Breast epithelium (tissue), 4 donors: ENCODE results near the gene PPEF1. TPM values are rescaled to one million over a fixed set of nuclear protein-coding genes. Genes with fewer than 3 reads are reported as not detected.
"Not testable (repeated sequence)": the region's sequence is repeated elsewhere in the genome, so short reads cannot be mapped to it uniquely, and the experiment has no call there.

ENCODE experiments used
- DNase-seq, 2 donors: peaks; one replicate each; pipeline ENCODE4 v3.0.0-alpha.2; 2019; ENCODE audit warnings: low spot score in 2 of 2
- H3K27ac ChIP-seq, 2 donors: fragments of 200-600 bp; sonication (generic) in 1 of 2; one replicate each; pipeline ENCODE4 v1.5.1; 2016 to 2019; ENCODE audit warnings: mild to moderate bottlenecking in 1 of 2
- H3K27me3 ChIP-seq, 2 donors: fragments of 200-600 bp; sonication (generic) in 1 of 2; one replicate each; pipeline versions ENCODE4 v1.5.1 to v1.6.0; 2017 to 2019; ENCODE audit warnings: control low read depth in 1 of 2, mild to moderate bottlenecking in 1 of 2
- H3K36me3 ChIP-seq: fragments of 200-600 bp; one replicate; pipeline ENCODE4 v1.5.1; 2019
- H3K4me1 ChIP-seq, 2 donors: fragments of 200-600 bp; sonication (generic); one replicate each; pipeline ENCODE4 v1.5.1; 2016 to 2019; ENCODE audit warnings: control low read depth in 1 of 2
- H3K4me3 ChIP-seq, 3 donors: fragments of 200-600 bp; sonication (generic); 1 replicate in 2 of 3; 2 replicates in 1 of 3; pipeline ENCODE4 v1.5.1; 2016 to 2019; ENCODE audit warnings: mild to moderate bottlenecking in 3 of 3, moderate library complexity in 2 of 3
- H3K9me3 ChIP-seq, 2 donors: fragments of 200-600 bp; sonication (generic) in 1 of 2; one replicate each; pipeline ENCODE4 v1.5.1; 2016 to 2019; ENCODE audit warnings: control low read depth in 1 of 2
- POLR2A ChIP-seq: fragments of 450-650 bp; IDR thresholded peaks from one replicate; pipeline ENCODE4 v1.6.1; 2016; ENCODE audit warnings: antibody characterized with exemption, mild to moderate bottlenecking, moderate library complexity
- POLR2AphosphoS5 ChIP-seq, 3 donors: sonication (generic); formaldehyde crosslinking; IDR thresholded peaks; one replicate each; pipeline ENCODE4 v1.6.1; 2017; ENCODE audit warnings: antibody characterized with exemption in 3 of 3
- intact Hi-C: fragments of 100-400 bp; cut with DNase I; formaldehyde crosslinking; loops from one replicate; pipeline ENCODE4 v1.15.1; 2023; ENCODE audit warnings: low total_unique reads
- total RNA-seq, 3 donors: library from RNA; depleted of rRNA; stranded (reverse); fragments of >200 nt; gene quantifications; one replicate each; pipeline ENCODE4 v1.1.0, GENCODE V29; 2016
- TF ChIP-seq, protein P1 (sequence below), 3 donors: fragments of 450-650 bp; IDR thresholded peaks; one replicate each; pipeline ENCODE4 v1.5.1; 2016 to 2017; ENCODE audit warnings: antibody characterized with exemption in 3 of 3, mild to moderate bottlenecking in 3 of 3, moderate library complexity in 3 of 3

Gene PPEF1
- total RNA-seq, 3 donors from 2014 or later, result 0.33 to 0.73 TPM; not detected in 1

- no peak overlapping the region for H3K4me3 ChIP-seq
- no peaks in the 10 kb centered on the region for H3K4me1 ChIP-seq
- no peak overlapping the region for H3K27ac ChIP-seq
- no peaks in the 10 kb centered on the region for H3K9me3 ChIP-seq
- peaks cover 0 to 19% of the 10 kb centered on the region in 2 donors for H3K27me3 ChIP-seq
- DNase-seq, result no peak
- H3K36me3 ChIP-seq, result no peaks in the 10 kb centered on the region
- intact Hi-C loops, result no loop called here
- TF ChIP-seq POLR2AphosphoS5 (IDR thresholded peaks at IDR 0.05) (no peak), POLR2A (no peak)
- TF ChIP-seq, protein P1, sequence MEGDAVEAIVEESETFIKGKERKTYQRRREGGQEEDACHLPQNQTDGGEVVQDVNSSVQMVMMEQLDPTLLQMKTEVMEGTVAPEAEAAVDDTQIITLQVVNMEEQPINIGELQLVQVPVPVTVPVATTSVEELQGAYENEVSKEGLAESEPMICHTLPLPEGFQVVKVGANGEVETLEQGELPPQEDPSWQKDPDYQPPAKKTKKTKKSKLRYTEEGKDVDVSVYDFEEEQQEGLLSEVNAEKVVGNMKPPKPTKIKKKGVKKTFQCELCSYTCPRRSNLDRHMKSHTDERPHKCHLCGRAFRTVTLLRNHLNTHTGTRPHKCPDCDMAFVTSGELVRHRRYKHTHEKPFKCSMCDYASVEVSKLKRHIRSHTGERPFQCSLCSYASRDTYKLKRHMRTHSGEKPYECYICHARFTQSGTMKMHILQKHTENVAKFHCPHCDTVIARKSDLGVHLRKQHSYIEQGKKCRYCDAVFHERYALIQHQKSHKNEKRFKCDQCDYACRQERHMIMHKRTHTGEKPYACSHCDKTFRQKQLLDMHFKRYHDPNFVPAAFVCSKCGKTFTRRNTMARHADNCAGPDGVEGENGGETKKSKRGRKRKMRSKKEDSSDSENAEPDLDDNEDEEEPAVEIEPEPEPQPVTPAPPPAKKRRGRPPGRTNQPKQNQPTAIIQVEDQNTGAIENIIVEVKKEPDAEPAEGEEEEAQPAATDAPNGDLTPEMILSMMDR (IDR thresholded peaks at IDR 0.05), result no peak
Measured at GRCh38 chrX:18722500-18723071, 15.1 kb downstream of the PPEF1 start.

GRCh38 chrX:18725310-18725943 is 18.0 kb downstream of the PPEF1 start:
- Histone ChIP-seq H3K27me3 (peaks cover 0 to 27% of the 10 kb centered on the region in 2 donors), H3K4me1 (no peaks in the 10 kb centered on the region), H3K9me3 (peaks cover 0 to 7% of the 10 kb centered on the region in 2 donors), H3K27ac (no peak overlapping the region), H3K4me3 (no peak overlapping the region), H3K36me3 (no peaks in the 10 kb centered on the region)
- intact Hi-C loops, result loop anchor here (5.0 kb wide), 1 partner anchor 113 kb away; no protein-coding TSS in a partner anchor
- TF ChIP-seq POLR2A (no peak), POLR2AphosphoS5 (IDR thresholded peaks at IDR 0.05) (no peak)
- TF ChIP-seq, protein P1 (IDR thresholded peaks at IDR 0.05), result no peak
- DNase-seq, result no peak

GRCh38 chrX:18733287-18733686 is 25.8 kb downstream of the PPEF1 start:
- Histone ChIP-seq H3K36me3 (no peaks in the 10 kb centered on the region), H3K27me3 (peaks cover 0 to 7% of the 10 kb centered on the region in 2 donors), H3K4me3 (no peak overlapping the region), H3K27ac (no peak overlapping the region), H3K9me3 (peaks cover 0 to 6% of the 10 kb centered on the region in 2 donors), H3K4me1 (no peaks in the 10 kb centered on the region)
- TF ChIP-seq POLR2A (no peak), POLR2AphosphoS5 (IDR thresholded peaks at IDR 0.05) (no peak)
- TF ChIP-seq, protein P1 (IDR thresholded peaks at IDR 0.05), result no peak
- DNase-seq, result no peak
- intact Hi-C loops, result no loop called here

DNA sequence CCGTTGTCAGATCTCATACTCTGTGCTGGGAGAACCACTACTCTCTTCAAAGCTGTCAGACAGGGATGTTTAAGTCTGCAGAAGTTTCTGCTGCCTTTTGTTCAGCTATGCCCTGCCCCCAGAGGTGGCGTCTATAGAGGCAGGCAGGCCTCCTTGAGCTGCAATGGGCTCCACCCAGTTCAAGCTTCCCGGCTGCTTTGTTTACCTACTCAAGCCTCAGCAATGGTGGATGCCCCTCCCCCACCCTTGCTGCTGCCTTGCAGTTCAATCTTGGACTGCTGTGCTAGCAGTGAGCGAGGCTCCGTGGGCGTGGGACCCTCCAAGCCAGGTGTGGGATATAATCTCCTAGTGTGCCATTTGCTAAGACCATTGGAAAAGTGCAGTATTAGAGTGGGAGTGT is 32.2 kb downstream of the PPEF1 start:
- DNase-seq, H3K4me3 ChIP-seq, H3K36me3 ChIP-seq, H3K4me1 ChIP-seq, intact Hi-C loops, H3K9me3 ChIP-seq, H3K27me3 ChIP-seq, H3K27ac ChIP-seq: not testable (repeated sequence)

GRCh38 chrX:18748499-18748898 is 41.1 kb downstream of the PPEF1 start:
- Histone ChIP-seq H3K27me3 (no peaks in the 10 kb centered on the region), H3K4me3 (no peak overlapping the region), H3K27ac (no peak overlapping the region), H3K9me3 (no peaks in the 10 kb centered on the region), H3K4me1 (no peaks in the 10 kb centered on the region), H3K36me3 (no peaks in the 10 kb centered on the region)
- intact Hi-C loops, result no loop called here
- no peak for DNase-seq
- TF ChIP-seq, protein P1 (IDR thresholded peaks at IDR 0.05), result no peak
- TF ChIP-seq POLR2AphosphoS5 (IDR thresholded peaks at IDR 0.05) (no peak), POLR2A (no peak)
